Fibroblast of lung (primary cell): Measurements from ENCODE around the gene CTNNA2.

ENCODE experiments used
- CTCF ChIP-seq, 2 donors: IDR thresholded peaks in 1 of 2; conservative IDR thresholded peaks in 1 of 2; 1 replicate in 1 of 2; 2 replicates in 1 of 2; pipeline ENCODE4 v1.5.1; 2011 to 2012; ENCODE audit warnings: low read length in 2 of 2, control low read depth in 1 of 2, inconsistent platforms in 1 of 2, low read depth in 1 of 2, mild to moderate bottlenecking in 1 of 2
- EZH2 ChIP-seq: IDR thresholded peaks from 2 replicates; pipeline ENCODE4 v1.5.1; 2012; ENCODE audit warnings: low read length, control low read depth, mild to moderate bottlenecking; ENCODE audit errors: missing control alignments

GRCh38 chr2:80053522-80054345 is 540.9 kb downstream of the CTNNA2 start:
- TF ChIP-seq EZH2: no peak
- no peak for TF ChIP-seq CTCF (conservative IDR thresholded peaks at IDR 0.05 in 1 of 2, IDR thresholded peaks at IDR 0.05 in 1 of 2; ENCODE audit: low read depth in 1 of 2, low read length in 2 of 2)
